Trophoblast cell (in vitro differentiated cells and primary cell): ENCODE data around the gene FGF10.

Source experiments
- DNase-seq, 2 donors: peaks; one replicate each; pipeline ENCODE4 v3.0.0-alpha.2; 2016
- H2AFZ ChIP-seq: 2 replicates; pipeline ENCODE4 v1.6.1; 2013; ENCODE audit warnings: low read length, moderate library complexity, mild to moderate bottlenecking; ENCODE audit not compliant: insufficient read depth, poor library complexity
- H2AK5ac ChIP-seq: 2 replicates; pipeline ENCODE4 v1.6.1; 2013; ENCODE audit warnings: mild to moderate bottlenecking, low read length
- H2BK120ac ChIP-seq: 2 replicates; pipeline ENCODE4 v1.6.1; 2013; ENCODE audit warnings: low read length, mild to moderate bottlenecking, moderate library complexity; ENCODE audit not compliant: insufficient read depth, poor library complexity
- H2BK12ac ChIP-seq: 2 replicates; pipeline ENCODE4 v1.6.1; 2013; ENCODE audit warnings: mild to moderate bottlenecking, low read length, moderate library complexity
- H2BK5ac ChIP-seq: 2 replicates; pipeline ENCODE4 v1.6.1; 2013; ENCODE audit warnings: low read length, low read depth, moderate library complexity, mild to moderate bottlenecking; ENCODE audit not compliant: poor library complexity
- H3K14ac ChIP-seq: 2 replicates; pipeline ENCODE4 v1.6.1; 2013; ENCODE audit warnings: mild to moderate bottlenecking, low read length
- H3K18ac ChIP-seq: 2 replicates; pipeline ENCODE4 v1.6.1; 2013; ENCODE audit warnings: mild to moderate bottlenecking, low read length
- H3K23ac ChIP-seq: 2 replicates; pipeline ENCODE4 v1.6.1; 2013; ENCODE audit warnings: low read length
- H3K27ac ChIP-seq: 2 replicates; pipeline ENCODE4 v1.5.1; 2013; ENCODE audit warnings: low read depth, mild to moderate bottlenecking, inconsistent platforms, low read length, moderate library complexity
- H3K27me3 ChIP-seq: 2 replicates; pipeline ENCODE4 v1.6.1; 2013; ENCODE audit warnings: inconsistent platforms, mild to moderate bottlenecking, low read length, moderate library complexity; ENCODE audit not compliant: insufficient read depth
- H3K36me3 ChIP-seq, 2 experiments: 1 replicate in 1 of 2; 2 replicates in 1 of 2; pipeline ENCODE4 v1.6.1; 2013; ENCODE audit warnings: low read length in 2 of 2, mild to moderate bottlenecking in 2 of 2, moderate library complexity in 1 of 2; ENCODE audit not compliant: insufficient read depth in 2 of 2, control insufficient read depth in 1 of 2
- H3K4ac ChIP-seq: 2 replicates; pipeline ENCODE4 v1.6.1; 2013; ENCODE audit warnings: low read depth, mild to moderate bottlenecking, low read length, moderate library complexity
- H3K4me1 ChIP-seq, 2 experiments: 1 replicate in 1 of 2; 2 replicates in 1 of 2; pipeline ENCODE4 v1.6.1; 2013; ENCODE audit warnings: low read length in 2 of 2, mild to moderate bottlenecking in 2 of 2, moderate library complexity in 1 of 2; ENCODE audit not compliant: insufficient read depth in 2 of 2, control insufficient read depth in 1 of 2
- H3K4me2 ChIP-seq: 2 replicates; pipeline ENCODE4 v1.6.1; 2013; ENCODE audit warnings: inconsistent platforms, mild to moderate bottlenecking, low read length, moderate library complexity
- H3K4me3 ChIP-seq: 2 replicates; pipeline ENCODE4 v1.5.1; 2013; ENCODE audit warnings: mild to moderate bottlenecking, low read depth, low read length, inconsistent platforms
- H3K79me1 ChIP-seq: one replicate; pipeline ENCODE4 v1.6.1; 2013; ENCODE audit warnings: low read length
- H3K79me2 ChIP-seq: 2 replicates; pipeline ENCODE4 v1.6.1; 2013; ENCODE audit warnings: low read length, mild to moderate bottlenecking; ENCODE audit not compliant: control insufficient read depth, insufficient read depth, poor library complexity
- H3K9ac ChIP-seq: 2 replicates; pipeline ENCODE4 v1.6.1; 2013; ENCODE audit warnings: mild to moderate bottlenecking, low read length
- H3K9me3 ChIP-seq: 2 replicates; pipeline ENCODE4 v1.6.1; 2013; ENCODE audit warnings: low read depth, mild to moderate bottlenecking, control low read depth, inconsistent platforms, low read length; ENCODE audit not compliant: insufficient read depth
- H4K12ac ChIP-seq: 2 replicates; pipeline ENCODE4 v1.6.1; 2013; ENCODE audit warnings: low read depth, mild to moderate bottlenecking, low read length, moderate library complexity
- H4K8ac ChIP-seq: 2 replicates; pipeline ENCODE4 v1.6.1; 2013; ENCODE audit warnings: low read depth, mild to moderate bottlenecking, low read length, moderate library complexity
- H4K91ac ChIP-seq: one replicate; pipeline ENCODE4 v1.6.1; 2013; ENCODE audit warnings: low read depth, mild to moderate bottlenecking, low read length, moderate library complexity
- WGBS: extraction: QIAGEN DNeasy Blood & Tissue Kit; methylation state at CpG from one replicate; pipeline ENCODE4 v1.1.7; 2013; ENCODE audit warnings: missing lambda C conversion rate; ENCODE audit not compliant: insufficient read length, insufficient coverage; ENCODE audit errors: extremely low coverage; 5-methylcytosine and 5-hydroxymethylcytosine counted together

FGF10 gene

DNA sequence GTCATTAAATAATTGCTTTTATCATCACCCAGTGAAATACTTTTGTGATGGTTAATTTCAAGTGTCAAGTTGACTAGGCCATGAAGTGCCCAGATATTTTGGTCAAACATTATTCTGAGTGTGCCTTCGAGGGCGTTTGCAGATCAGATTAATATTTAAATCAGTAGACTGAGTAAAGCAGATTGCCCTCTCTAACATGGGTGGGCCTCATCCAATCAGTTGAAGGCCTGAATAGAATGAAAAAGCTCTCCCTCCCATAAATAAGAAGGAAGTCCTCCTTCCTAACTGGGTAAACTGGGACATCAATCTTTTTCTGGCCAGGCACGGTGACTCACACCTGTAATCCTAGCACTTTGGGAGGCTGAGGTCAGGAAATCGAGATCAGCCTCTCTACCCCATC is 12.4 kb upstream of the FGF10 start:
- Histone ChIP-seq H2BK120ac (no peak overlapping the region), H3K4ac (no peak overlapping the region), H3K14ac (no peak overlapping the region), H3K79me1 (no peaks in the 10 kb centered on the region), H2BK5ac (no peak overlapping the region), H3K18ac (no peak overlapping the region), H3K36me3 (no peaks in the 10 kb centered on the region), H3K23ac (no peak overlapping the region), H4K12ac (no peak overlapping the region), H4K8ac (no peak overlapping the region), H3K9me3 (no peaks in the 10 kb centered on the region), H4K91ac (no peak overlapping the region), H2AFZ (no peak overlapping the region), H3K9ac (no peak overlapping the region), H3K4me3 (no peak overlapping the region), H3K27ac (no peak overlapping the region), H3K4me2 (no peak overlapping the region), H3K27me3 (no peaks in the 10 kb centered on the region), H3K4me1 (no peaks in the 10 kb centered on the region), H2BK12ac (no peak overlapping the region), H2AK5ac (no peak overlapping the region), H3K79me2 (no peaks in the 10 kb centered on the region)
- WGBS, result no CpG with 5 or more reads among the region's 4 CpGs
- no peak for DNase-seq

GRCh38 chr5:44398382-44398781 is 9.2 kb upstream of the FGF10 start:
- Histone ChIP-seq H2AFZ (no peak overlapping the region), H4K12ac (no peak overlapping the region), H3K4me3 (no peak overlapping the region), H3K27ac (no peak overlapping the region), H2BK12ac (no peak overlapping the region), H2BK120ac (no peak overlapping the region), H3K18ac (no peak overlapping the region), H4K8ac (no peak overlapping the region), H3K23ac (no peak overlapping the region), H3K9ac (no peak overlapping the region), H3K27me3 (no peaks in the 10 kb centered on the region), H4K91ac (no peak overlapping the region), H2BK5ac (no peak overlapping the region), H3K9me3 (no peaks in the 10 kb centered on the region), H3K14ac (no peak overlapping the region), H3K36me3 (no peaks in the 10 kb centered on the region), H3K4ac (no peak overlapping the region), H3K79me2 (no peaks in the 10 kb centered on the region), H3K4me1 (no peaks in the 10 kb centered on the region), H3K79me1 (no peaks in the 10 kb centered on the region), H3K4me2 (no peak overlapping the region), H2AK5ac (no peak overlapping the region)
- DNase-seq, result no peak

DNA sequence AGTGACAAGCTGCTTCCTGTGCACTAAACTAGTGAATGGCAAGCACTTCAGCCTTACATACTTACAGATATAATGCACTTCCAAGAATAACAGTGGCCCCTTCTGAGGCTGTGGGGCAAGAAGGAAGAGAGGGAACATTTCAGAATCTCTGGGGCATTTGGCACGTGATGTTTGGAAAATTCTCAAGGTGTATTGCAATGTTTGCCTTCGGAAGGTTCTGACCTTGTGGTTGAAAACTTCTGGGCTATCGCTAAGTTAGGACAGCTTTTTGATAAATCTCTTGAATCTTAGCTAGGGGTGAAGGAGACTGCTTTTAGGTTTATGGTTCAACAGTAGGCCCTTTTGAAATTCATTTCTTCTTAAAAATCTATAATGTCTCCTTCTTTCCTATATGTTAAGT is 7.1 kb upstream of the FGF10 start:
- no peak for DNase-seq
- Histone ChIP-seq H2AK5ac (no peak overlapping the region), H3K4me2 (no peak overlapping the region), H3K9ac (no peak overlapping the region), H3K23ac (no peak overlapping the region), H3K79me1 (no peaks in the 10 kb centered on the region), H3K18ac (no peak overlapping the region), H2BK12ac (no peak overlapping the region), H3K14ac (no peak overlapping the region), H3K79me2 (no peaks in the 10 kb centered on the region), H4K12ac (no peak overlapping the region), H3K4me3 (no peak overlapping the region), H3K4ac (no peak overlapping the region), H3K36me3 (no peaks in the 10 kb centered on the region), H3K27ac (no peak overlapping the region), H2BK120ac (no peak overlapping the region), H3K27me3 (no peaks in the 10 kb centered on the region), H4K8ac (no peak overlapping the region), H3K4me1 (no peaks in the 10 kb centered on the region), H2AFZ (no peak overlapping the region), H4K91ac (no peak overlapping the region), H2BK5ac (no peak overlapping the region), H3K9me3 (no peaks in the 10 kb centered on the region)
- WGBS, result no CpG with 5 or more reads among the region's 3 CpGs

DNA sequence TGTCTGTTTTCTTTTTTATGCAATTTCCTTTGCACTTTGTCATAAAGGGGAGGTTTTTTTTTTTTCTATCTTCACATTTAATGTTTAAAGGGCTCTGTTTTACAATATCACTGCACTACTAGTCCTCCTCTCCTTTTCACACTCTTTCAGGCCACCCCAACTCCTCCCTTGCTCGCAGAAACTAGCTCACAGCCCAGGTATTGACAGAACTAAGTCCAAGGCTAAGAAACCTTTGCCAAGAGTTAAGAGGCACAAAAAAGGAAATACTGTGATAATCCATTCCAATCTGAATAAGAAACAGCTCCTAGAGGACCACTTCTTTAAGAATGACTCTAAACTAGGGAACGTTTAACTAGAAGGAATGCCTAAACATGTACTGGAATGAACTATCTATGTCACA is 1.1 kb upstream of the FGF10 start:
- H3K27ac ChIP-seq, result no peak overlapping the region
- no peaks in the 10 kb centered on the region for H3K79me2 ChIP-seq
- H4K8ac ChIP-seq, result no peak overlapping the region
- no peaks in the 10 kb centered on the region for H3K36me3 ChIP-seq
- H3K9me3 ChIP-seq, result no peaks in the 10 kb centered on the region
- H3K27me3 ChIP-seq, result peaks cover 20% of the 10 kb centered on the region
- H3K4ac ChIP-seq, result no peak overlapping the region
- no peak for DNase-seq
- no peak overlapping the region for H2BK5ac ChIP-seq
- no peak overlapping the region for H3K18ac ChIP-seq
- no peak overlapping the region for H3K4me2 ChIP-seq
- no peak overlapping the region for H3K23ac ChIP-seq
- H3K4me1 ChIP-seq, result peaks cover 5 to 13% of the 10 kb centered on the region in 2 experiments
- H4K12ac ChIP-seq, result no peak overlapping the region
- no peak overlapping the region for H3K14ac ChIP-seq
- H4K91ac ChIP-seq, result no peak overlapping the region
- H2BK120ac ChIP-seq, result no peak overlapping the region
- H2AFZ ChIP-seq, result no peak overlapping the region
- H2BK12ac ChIP-seq, result no peak overlapping the region
- no peak overlapping the region for H2AK5ac ChIP-seq
- no peak overlapping the region for H3K9ac ChIP-seq
- H3K4me3 ChIP-seq, result no peak overlapping the region
- H3K79me1 ChIP-seq, result no peaks in the 10 kb centered on the region
- no CpG with 5 or more reads among the region's 2 CpGs for WGBS

DNA sequence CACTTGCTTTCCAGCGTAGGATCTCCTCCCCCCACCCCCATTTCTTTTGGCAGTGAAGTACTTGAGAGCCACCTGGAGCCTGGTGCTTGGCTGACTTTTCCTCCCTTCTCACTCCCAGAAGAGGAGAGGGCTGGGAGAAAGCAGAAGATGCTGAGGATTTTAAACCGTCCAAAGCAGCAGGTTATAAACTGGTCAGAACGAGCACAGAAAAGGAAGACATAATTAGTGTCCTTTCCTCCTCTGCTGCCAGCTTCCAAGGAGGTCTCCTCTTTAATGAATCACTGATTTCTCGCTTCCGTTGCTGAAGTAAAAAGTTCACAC is 563 bp upstream of the FGF10 start:
- no peak overlapping the region for H3K18ac ChIP-seq
- no peaks in the 10 kb centered on the region for H3K9me3 ChIP-seq
- peaks cover 20% of the 10 kb centered on the region for H3K27me3 ChIP-seq
- no peak overlapping the region for H2AK5ac ChIP-seq
- no peak overlapping the region for H2BK120ac ChIP-seq
- H4K12ac ChIP-seq, result no peak overlapping the region
- no peak overlapping the region for H3K4ac ChIP-seq
- WGBS, result no CpG with 5 or more reads among the region's 5 CpGs
- no peak overlapping the region for H3K27ac ChIP-seq
- H4K91ac ChIP-seq, result no peak overlapping the region
- no peak overlapping the region for H3K14ac ChIP-seq
- DNase-seq, result no peak
- H2BK12ac ChIP-seq, result no peak overlapping the region
- no peak overlapping the region for H2BK5ac ChIP-seq
- H2AFZ ChIP-seq, result no peak overlapping the region
- no peak overlapping the region for H4K8ac ChIP-seq
- no peaks in the 10 kb centered on the region for H3K79me2 ChIP-seq
- peak overlapping the region; percentile 76 for H3K4me2 ChIP-seq
- no peak overlapping the region for H3K23ac ChIP-seq
- H3K36me3 ChIP-seq, result no peaks in the 10 kb centered on the region
- no peaks in the 10 kb centered on the region for H3K79me1 ChIP-seq
- H3K4me1 ChIP-seq, result peaks cover 5 to 13% of the 10 kb centered on the region in 2 experiments
- no peak overlapping the region for H3K4me3 ChIP-seq
- H3K9ac ChIP-seq, result no peak overlapping the region
